ENCODE data around the gene NDRG3.

- TF ChIP-seq RFX5 (IDR thresholded peaks at IDR 0.05; ENCODE audit: low read length) (no peak), CTCF (IDR thresholded peaks at IDR 0.05) (no peak), TEAD4 (IDR thresholded peaks at IDR 0.05; ENCODE audit: borderline replicate concordance, insufficient read depth) (no peak), SMC3 (IDR thresholded peaks at IDR 0.05; ENCODE audit: low read depth, low read length) (no peak), CHD2 (IDR thresholded peaks at IDR 0.05; ENCODE audit: low read length, partially characterized antibody) (no peak), MXI1 (IDR thresholded peaks at IDR 0.05; ENCODE audit: low read depth, low read length) (no peak), NRF1 (IDR thresholded peaks at IDR 0.05; ENCODE audit: low read depth, low read length) (no peak), USF1 (IDR thresholded peaks at IDR 0.05; ENCODE audit: borderline replicate concordance, low read depth) (no peak), SIN3A (IDR thresholded peaks at IDR 0.05; ENCODE audit: borderline replicate concordance, low read depth, low read length) (no peak), REST (IDR thresholded peaks at IDR 0.05; ENCODE audit: low read depth, low read length) (no peak), MAX (IDR thresholded peaks at IDR 0.05; ENCODE audit: low read depth) (no peak), POLR2AphosphoS5 (IDR thresholded peaks at IDR 0.05; ENCODE audit: low read depth, low read length) (no peak), RAD21 (IDR thresholded peaks at IDR 0.05; ENCODE audit: low read length) (no peak)
These were observed 99.9 kb downstream of the NDRG3 start, which contains the start of gene SLA2 for GRCh38 chr20:36645998-36646397.
